Panc1 (cell line): Measurements from ENCODE around the gene FAM50B.

Experiments used
- POLR2AphosphoS5 ChIP-seq: IDR thresholded peaks from 2 replicates; pipeline ENCODE4 v1.6.1; 2012; ENCODE audit warnings: mild to moderate bottlenecking, low read depth, low read length, moderate library complexity
- SIN3A ChIP-seq: IDR thresholded peaks from 2 replicates; pipeline ENCODE4 v1.6.1; 2012; ENCODE audit warnings: low read depth, mild to moderate bottlenecking, low read length, moderate library complexity, borderline replicate concordance; ENCODE audit not compliant: insufficient read depth
- TF ChIP-seq, protein P1 (sequence below): fragments of 450-650 bp; IDR thresholded peaks from 2 replicates; pipeline ENCODE4 v1.5.1; 2017; ENCODE audit warnings: mild to moderate bottlenecking
- TF ChIP-seq, protein P2 (sequence below), 2 experiments: IDR thresholded peaks; 2 replicates each; pipeline ENCODE4 v1.6.1; 2011 to 2012; ENCODE audit warnings: low read depth in 2 of 2, control low read depth in 1 of 2, low read length in 1 of 2, mild to moderate bottlenecking in 1 of 2, moderate library complexity in 1 of 2; ENCODE audit not compliant: insufficient read depth in 1 of 2

DNA sequence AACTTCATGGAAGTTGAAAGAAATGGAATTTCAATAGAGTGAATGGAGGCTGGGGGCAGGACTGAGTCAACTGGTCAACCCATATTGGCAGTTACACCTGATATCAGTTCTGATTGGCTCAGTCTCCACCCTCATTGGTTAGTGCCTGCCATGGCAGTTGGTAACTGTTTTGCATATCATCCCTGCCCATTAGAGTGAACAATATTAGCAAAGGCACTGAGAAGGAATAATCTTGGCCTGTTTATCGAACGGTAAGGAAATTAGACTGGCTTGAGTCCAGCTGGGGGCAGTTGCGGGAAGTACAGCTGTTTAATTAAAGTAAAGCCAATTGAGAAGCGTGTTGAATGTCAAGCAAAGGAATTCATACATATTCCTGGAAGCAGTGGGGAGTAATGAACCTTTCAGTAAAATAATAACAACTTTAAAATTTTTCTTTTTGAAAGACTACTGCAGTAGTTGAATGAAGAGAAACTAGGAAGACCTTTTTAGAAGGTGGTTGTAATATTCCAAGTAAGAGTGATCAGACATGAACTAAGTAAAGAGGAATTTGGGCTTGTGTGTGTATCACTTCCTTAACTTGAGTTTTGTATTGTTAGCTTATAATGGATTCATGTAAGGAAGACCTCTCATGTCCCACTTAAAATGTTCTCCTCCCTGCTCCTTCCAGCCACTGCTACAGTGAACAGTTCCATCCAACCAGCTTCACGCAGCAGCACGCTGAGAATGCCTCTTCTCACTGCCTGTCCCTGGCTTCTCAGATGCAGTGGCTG is 17.2 kb upstream of the FAM50B start:
- TF ChIP-seq, protein P1, sequence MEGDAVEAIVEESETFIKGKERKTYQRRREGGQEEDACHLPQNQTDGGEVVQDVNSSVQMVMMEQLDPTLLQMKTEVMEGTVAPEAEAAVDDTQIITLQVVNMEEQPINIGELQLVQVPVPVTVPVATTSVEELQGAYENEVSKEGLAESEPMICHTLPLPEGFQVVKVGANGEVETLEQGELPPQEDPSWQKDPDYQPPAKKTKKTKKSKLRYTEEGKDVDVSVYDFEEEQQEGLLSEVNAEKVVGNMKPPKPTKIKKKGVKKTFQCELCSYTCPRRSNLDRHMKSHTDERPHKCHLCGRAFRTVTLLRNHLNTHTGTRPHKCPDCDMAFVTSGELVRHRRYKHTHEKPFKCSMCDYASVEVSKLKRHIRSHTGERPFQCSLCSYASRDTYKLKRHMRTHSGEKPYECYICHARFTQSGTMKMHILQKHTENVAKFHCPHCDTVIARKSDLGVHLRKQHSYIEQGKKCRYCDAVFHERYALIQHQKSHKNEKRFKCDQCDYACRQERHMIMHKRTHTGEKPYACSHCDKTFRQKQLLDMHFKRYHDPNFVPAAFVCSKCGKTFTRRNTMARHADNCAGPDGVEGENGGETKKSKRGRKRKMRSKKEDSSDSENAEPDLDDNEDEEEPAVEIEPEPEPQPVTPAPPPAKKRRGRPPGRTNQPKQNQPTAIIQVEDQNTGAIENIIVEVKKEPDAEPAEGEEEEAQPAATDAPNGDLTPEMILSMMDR, result no peak
- TF ChIP-seq POLR2AphosphoS5 (no peak), SIN3A (no peak)
- TF ChIP-seq, protein P2, sequence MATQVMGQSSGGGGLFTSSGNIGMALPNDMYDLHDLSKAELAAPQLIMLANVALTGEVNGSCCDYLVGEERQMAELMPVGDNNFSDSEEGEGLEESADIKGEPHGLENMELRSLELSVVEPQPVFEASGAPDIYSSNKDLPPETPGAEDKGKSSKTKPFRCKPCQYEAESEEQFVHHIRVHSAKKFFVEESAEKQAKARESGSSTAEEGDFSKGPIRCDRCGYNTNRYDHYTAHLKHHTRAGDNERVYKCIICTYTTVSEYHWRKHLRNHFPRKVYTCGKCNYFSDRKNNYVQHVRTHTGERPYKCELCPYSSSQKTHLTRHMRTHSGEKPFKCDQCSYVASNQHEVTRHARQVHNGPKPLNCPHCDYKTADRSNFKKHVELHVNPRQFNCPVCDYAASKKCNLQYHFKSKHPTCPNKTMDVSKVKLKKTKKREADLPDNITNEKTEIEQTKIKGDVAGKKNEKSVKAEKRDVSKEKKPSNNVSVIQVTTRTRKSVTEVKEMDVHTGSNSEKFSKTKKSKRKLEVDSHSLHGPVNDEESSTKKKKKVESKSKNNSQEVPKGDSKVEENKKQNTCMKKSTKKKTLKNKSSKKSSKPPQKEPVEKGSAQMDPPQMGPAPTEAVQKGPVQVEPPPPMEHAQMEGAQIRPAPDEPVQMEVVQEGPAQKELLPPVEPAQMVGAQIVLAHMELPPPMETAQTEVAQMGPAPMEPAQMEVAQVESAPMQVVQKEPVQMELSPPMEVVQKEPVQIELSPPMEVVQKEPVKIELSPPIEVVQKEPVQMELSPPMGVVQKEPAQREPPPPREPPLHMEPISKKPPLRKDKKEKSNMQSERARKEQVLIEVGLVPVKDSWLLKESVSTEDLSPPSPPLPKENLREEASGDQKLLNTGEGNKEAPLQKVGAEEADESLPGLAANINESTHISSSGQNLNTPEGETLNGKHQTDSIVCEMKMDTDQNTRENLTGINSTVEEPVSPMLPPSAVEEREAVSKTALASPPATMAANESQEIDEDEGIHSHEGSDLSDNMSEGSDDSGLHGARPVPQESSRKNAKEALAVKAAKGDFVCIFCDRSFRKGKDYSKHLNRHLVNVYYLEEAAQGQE (IDR thresholded peaks at IDR 0.05; ENCODE audit: insufficient read depth in 1 of 2, low read depth in 2 of 2, low read length in 1 of 2), result no peak
